ENCODE results near the gene SEC23B. TPM values are rescaled to one million over a fixed set of nuclear protein-coding genes. Genes with fewer than 3 reads are reported as not detected.

SEC23B gene
- polyA plus RNA-seq, 2 of the 4 experiments (the other 2 are of a cell fraction): 71.4 to 158 TPM

- H3K4me2 ChIP-seq: no peak overlapping the region
- WGBS (ENCODE audit: missing lambda C conversion rate): 60% methylated on average over 6 of the region's 6 CpGs
- FAIRE-seq: no peak
These were observed 70.8 kb downstream of the SEC23B start for GRCh38 chr20:18578581-18578980.

GRCh38 chr20:18580012-18580411 is 72.3 kb downstream of the SEC23B start:
- Histone ChIP-seq H3K4me1 (peaks cover 4% of the 10 kb centered on the region; the same call in 2 of the 3 replicates), H3K4me3 (no peak overlapping the region), H3K4me2 (no peak overlapping the region), H3K27ac (no peak overlapping the region), H3K9me3 (no peaks in the 10 kb centered on the region)
- no peak for FAIRE-seq
- WGBS (ENCODE audit: missing lambda C conversion rate): 73% methylated on average over 4 of the region's 4 CpGs
- ChIA-PET CTCF (interaction anchor here (0.6 kb wide), 1 partner anchor 25 kb away, joined by 4 read pairs; no protein-coding TSS in a partner anchor), POLR2A (interaction anchor here (1.4 kb wide), 1 partner anchor 9 kb away, joined by 5 read pairs; no protein-coding TSS in a partner anchor)
- ATAC-seq: no peak
- no peak for TF ChIP-seq MAX (IDR thresholded peaks at IDR 0.05)
- no peak for TF ChIP-seq CBX2 (IDR thresholded peaks at IDR 0.05; ENCODE audit: borderline replicate concordance, low read depth)
- TF ChIP-seq CHD2 (IDR thresholded peaks at IDR 0.05; ENCODE audit: low read length, partially characterized antibody): no peak
- no peak for TF ChIP-seq JUNB (IDR thresholded peaks at IDR 0.05)
- DNase-seq (ENCODE audit: low read depth in 1 of 2, low spot score in 1 of 2): no peak

More at GRCh38 chr20:18578581-18578980, 70.8 kb downstream of the SEC23B start:
- no peak for TF ChIP-seq ZNF302 (CRISPR knock-in tag; IDR thresholded peaks at IDR 0.05)
- no peak for TF ChIP-seq ATOH8 (CRISPR knock-in tag; IDR thresholded peaks at IDR 0.05; ENCODE audit: low read depth)
- no peak for TF ChIP-seq RARB (CRISPR knock-in tag; IDR thresholded peaks at IDR 0.05)
- TF ChIP-seq POLR2AphosphoS2 (conservative IDR thresholded peaks at IDR 0.05; ENCODE audit: low read length): no peak
- TF ChIP-seq RAD21 (conservative IDR thresholded peaks at IDR 0.05 in 1 of 2, IDR thresholded peaks at IDR 0.05 in 1 of 2): no peak
- no peak for TF ChIP-seq JUN (IDR thresholded peaks at IDR 0.05)
- no peak for TF ChIP-seq CTCF (IDR thresholded peaks at IDR 0.05)
- no peak for TF ChIP-seq FOSB (CRISPR knock-in tag; IDR thresholded peaks at IDR 0.05)
- no peak for TF ChIP-seq KDM5A (IDR thresholded peaks at IDR 0.05)
- TF ChIP-seq TP53 (CRISPR knock-in tag; IDR thresholded peaks at IDR 0.05): no peak
- TF ChIP-seq FOXS1 (CRISPR knock-in tag; IDR thresholded peaks at IDR 0.05): no peak
- ChIA-PET POLR2A (no interaction called here), CTCF (interaction anchor here (1.3 kb wide), 1 partner anchor 12 kb away, joined by 5 read pairs; the partner anchor contains the start of gene SMIM26)
- H3K4me3 ChIP-seq: no peak overlapping the region
- no peaks in the 10 kb centered on the region for H3K9me3 ChIP-seq
- no peaks in the 10 kb centered on the region for H3K4me1 ChIP-seq
- DNase-seq (ENCODE audit: low read depth in 1 of 2, low spot score in 1 of 2) (no peak), ATAC-seq (no peak)
- no peak overlapping the region for H3K27ac ChIP-seq

- H3K4me3 ChIP-seq: no peak overlapping the region
- DNase-seq (ENCODE audit: low read depth in 1 of 2, low spot score in 1 of 2) (peak in 1 of 2 experiments; percentile 80), FAIRE-seq (no peak), ATAC-seq (peak in 1 of 2 experiments; percentile 49; a peak in 2 of 6 replicates)
- no peaks in the 10 kb centered on the region for H3K9me3 ChIP-seq
- peak overlapping the region; percentile 69 to 81; a peak in 5 of 6 replicates for H3K27ac ChIP-seq
- CTCF ChIA-PET: interaction anchor here (0.7 to 2.4 kb wide), 2 partner anchors 15 to 23 kb away, joined by 3 to 9 read pairs; no protein-coding TSS in a partner anchor
- H3K4me2 ChIP-seq: peak overlapping the region; percentile 29; the same call in 2 of the 3 replicates
- peaks cover 27% of the 10 kb centered on the region for H3K4me1 ChIP-seq
- POLR2A ChIA-PET: interaction anchor here (1.0 to 2.0 kb wide), 4 partner anchors 18 to 118 kb away, joined by 5 to 8 read pairs (median 6); partner anchors contain the start of genes DZANK1, POLR3F, RBBP9 and SEC23B
- WGBS (ENCODE audit: missing lambda C conversion rate): 70% methylated on average over 2 of the region's 2 CpGs
- TF ChIP-seq FOSB (CRISPR knock-in tag; IDR thresholded peaks at IDR 0.05) (no peak), RFX5 (IDR thresholded peaks at IDR 0.05) (no peak), ATOH8 (CRISPR knock-in tag; IDR thresholded peaks at IDR 0.05; ENCODE audit: low read depth) (no peak), NFE2L2 (conservative IDR thresholded peaks at IDR 0.05; ENCODE audit: low read length) (no peak), RCOR1 (IDR thresholded peaks at IDR 0.05; ENCODE audit: low read depth, low read length) (no peak), REST (IDR thresholded peaks at IDR 0.05) (no peak), JUN (IDR thresholded peaks at IDR 0.05) (no peak), NR3C1 (IDR thresholded peaks at IDR 0.05) (no peak), ZNF302 (CRISPR knock-in tag; IDR thresholded peaks at IDR 0.05) (no peak), FOSL2 (IDR thresholded peaks at IDR 0.05) (no peak), FOSL2 (CRISPR knock-in tag; IDR thresholded peaks at IDR 0.05) (no peak), KDM1A (IDR thresholded peaks at IDR 0.05; ENCODE audit: low read depth) (no peak), EP300 (IDR thresholded peaks at IDR 0.05) (no peak), CEBPB (IDR thresholded peaks at IDR 0.05) (no peak), SREBF2 (IDR thresholded peaks at IDR 0.05) (no peak), HES2 (IDR thresholded peaks at IDR 0.05) (no peak)
These were observed 77.4 kb downstream of the SEC23B start for GRCh38 chr20:18585134-18585533.
